Psoas muscle (tissue), 8 donors: ENCODE data around the gene ENTHD1. TPM values are rescaled to one million over a fixed set of nuclear protein-coding genes. Genes with fewer than 3 reads are reported as not detected.

Experiments used
- ATAC-seq, 4 donors: fragments of 200-7000 bp; cut with Tn5 transposase; one replicate each; pipeline ENCODE4 v1.9.1; 2020; ENCODE audit warnings: moderate library complexity in 3 of 4, mild to moderate bottlenecking in 2 of 4
- DNase-seq, 2 donors: peaks; one replicate each; pipeline ENCODE4 v3.0.0-alpha.2; 2020
- H3K27ac ChIP-seq: fragments of 200-600 bp; one replicate; pipeline ENCODE4 v1.8.0; 2022
- H3K27me3 ChIP-seq, 3 donors: fragments of 200-600 bp in 1 of 3; one replicate each; pipeline versions ENCODE4 v1.6.1 to v1.8.0; 2013 to 2022; ENCODE audit warnings: low read length in 2 of 3, mild to moderate bottlenecking in 2 of 3, moderate library complexity in 1 of 3; ENCODE audit not compliant: insufficient read depth in 3 of 3
- H3K36me3 ChIP-seq, 2 donors: fragments of 200-600 bp in 1 of 2; one replicate each; pipeline versions ENCODE4 v1.6.1 to v1.8.0; 2013 to 2022; ENCODE audit warnings: low read depth in 1 of 2, mild to moderate bottlenecking in 1 of 2, moderate library complexity in 1 of 2; ENCODE audit not compliant: insufficient read depth in 1 of 2
- H3K4me1 ChIP-seq: fragments of 200-600 bp; one replicate; pipeline ENCODE4 v1.8.0; 2022
- H3K4me3 ChIP-seq: fragments of 200-600 bp; one replicate; pipeline ENCODE4 v1.8.0; 2022; ENCODE audit warnings: mild to moderate bottlenecking
- H3K9me3 ChIP-seq: fragments of 200-600 bp; one replicate; pipeline ENCODE4 v1.8.0; 2022
- CTCF ChIP-seq: fragments of 200-600 bp; IDR thresholded peaks from one replicate; pipeline ENCODE4 v1.8.0; 2022; ENCODE audit warnings: antibody characterized with exemption
- WGBS, 3 donors: extraction: QIAGEN DNeasy Blood & Tissue Kit; methylation state at CpG; one replicate each; pipeline versions ENCODE4 v1.1.6 to v1.1.7; 2013; 5-methylcytosine and 5-hydroxymethylcytosine counted together
- intact Hi-C, 2 donors: fragments of 100-400 bp; cut with DNase I; formaldehyde crosslinking; loops; one replicate each; pipeline versions ENCODE4 v1.11.0 to v1.14.2; 2022
- polyA plus RNA-seq, 3 donors: library from polyadenylated mRNA; stranded (reverse); fragments of 200-250 nt; gene quantifications; one replicate each; pipeline ENCODE4 v1.2.3, GENCODE V29; 2013
- total RNA-seq, 4 donors: library from RNA; stranded (reverse); fragmentation: NEBNext Ultra II Directional in 2 of 4; extraction: Animal tissue kit (Norgen Biotek cat#: 25700) in 2 of 4; gene quantifications; one replicate each; pipeline versions ENCODE4 v1.2.1 to v1.2.4, GENCODE V29; 2021 to 2023
- donor health status: healthy with polysubstance abuse.
- donor health status: DM: no; HTN: no; CAD: no; lungs with moderate emphysema.
- donor health status: Bipolar disorder and iron deficiency.
- donor health status: healthy.
- donor health status: DM: yes; HTN: yes; CAD: no.
- donor health status: DM: no; HTN: no; CAD: no.
- donor health status: DM: no; HTN: no; CAD: no.
- donor health status: DM: yes; HTN: yes; CAD: no.

The ENTHD1 gene
- total and polyA plus RNA-seq, 7 donors: not detected

- ATAC-seq: no peak
- H3K27ac ChIP-seq: no peak overlapping the region
- DNase-seq: no peak
- no peaks in the 10 kb centered on the region for H3K9me3 ChIP-seq
- no peak overlapping the region for H3K4me3 ChIP-seq
- peaks cover 0 to 8% (median 4%) of the 10 kb centered on the region in 3 donors for H3K27me3 ChIP-seq
- intact Hi-C loops: no loop called here
- TF ChIP-seq CTCF: no peak
- H3K36me3 ChIP-seq: no peaks in the 10 kb centered on the region
- H3K4me1 ChIP-seq: peaks cover 17% of the 10 kb centered on the region
- WGBS, 3 donors: 74 to 83% (median 80%) methylated on average over 7 of the region's 7 CpGs
Measured at GRCh38 chr22:39700565-39700964, 193.0 kb downstream of the ENTHD1 start.

GRCh38 chr22:39699631-39700360 lies 193.8 kb downstream of the ENTHD1 start:
- Histone ChIP-seq H3K27me3 (peaks cover 0 to 15% (median 4%) of the 10 kb centered on the region in 3 donors), H3K36me3 (no peaks in the 10 kb centered on the region), H3K27ac (no peak overlapping the region), H3K9me3 (no peaks in the 10 kb centered on the region), H3K4me3 (no peak overlapping the region), H3K4me1 (peaks cover 15% of the 10 kb centered on the region)
- ATAC-seq (no peak), DNase-seq (no peak)
- WGBS, 3 donors: 70 to 78% (median 77%) methylated on average over 19 of the region's 19 CpGs
- intact Hi-C loops: no loop called here
- no peak for TF ChIP-seq CTCF

GRCh38 chr22:39697790-39698430 lies 195.7 kb downstream of the ENTHD1 start:
- no peak overlapping the region for H3K27ac ChIP-seq
- ATAC-seq (no peak), DNase-seq (no peak)
- no peak overlapping the region for H3K4me3 ChIP-seq
- intact Hi-C loops: no loop called here
- no peaks in the 10 kb centered on the region for H3K36me3 ChIP-seq
- TF ChIP-seq CTCF: no peak
- 75 to 85% (median 80%) methylated on average over 14 of the region's 14 CpGs for WGBS, 3 donors
- peaks cover 0 to 25% (median 4%) of the 10 kb centered on the region in 3 donors for H3K27me3 ChIP-seq
- no peaks in the 10 kb centered on the region for H3K9me3 ChIP-seq
- peaks cover 2% of the 10 kb centered on the region for H3K4me1 ChIP-seq

- ATAC-seq (no peak), DNase-seq (no peak)
- Histone ChIP-seq H3K27ac (no peak overlapping the region), H3K9me3 (no peaks in the 10 kb centered on the region), H3K4me1 (no peaks in the 10 kb centered on the region), H3K4me3 (no peak overlapping the region), H3K36me3 (no peaks in the 10 kb centered on the region), H3K27me3 (peaks cover 0 to 40% (median 11%) of the 10 kb centered on the region in 3 donors)
- intact Hi-C loops: no loop called here
- no peak for TF ChIP-seq CTCF
- WGBS, 3 donors: 68 to 80% (median 79%) methylated on average over 11 to 14 of the region's 14 CpGs
Measured at GRCh38 chr22:39693943-39694500, 199.5 kb downstream of the ENTHD1 start.

Other genes with a start within 250 kb of the ENTHD1 start
- under 1 TPM; 0.18 to 0.88 (median 0.49) TPM for gene GRAP2, start 7.3 kb upstream of the ENTHD1 start, total RNA-seq
- under 1 TPM; 0.24 to 0.33 (median 0.25) TPM for gene GRAP2, start 7.3 kb upstream of the ENTHD1 start, polyA plus RNA-seq
- gene TMA7B, start 66.6 kb upstream of the ENTHD1 start, total RNA-seq: not detected
- gene TMA7B, start 66.6 kb upstream of the ENTHD1 start, polyA plus RNA-seq: not detected
- gene FAM83F, start 101.2 kb upstream of the ENTHD1 start, total RNA-seq: under 1 TPM in 3 of 4 donors, not detected in 1; 0.04 to 0.10 (median 0.09) TPM
- under 1 TPM; under 0.01 to 0.01 (median 0.01) TPM for gene FAM83F, start 101.2 kb upstream of the ENTHD1 start, polyA plus RNA-seq